WTC11 (cell line): ENCODE data around the gene GRM3. TPM values are rescaled to one million over a fixed set of nuclear protein-coding genes. Genes with fewer than 3 reads are reported as not detected.

Source experiments
- ATAC-seq: fragments of 200-7000 bp; cut with Tn5 transposase; 2 replicates; pipeline ENCODE4 v1.10.0; 2021; ENCODE audit warnings: mild to moderate bottlenecking, moderate library complexity
- CTCF ChIA-PET: fragments of 300-600 bp; sonication (Branson Sonifier 250); formaldehyde crosslinking; loops from one replicate; lab custom pipeline; 2021; ENCODE audit warnings: antibody characterized with exemption; lab: Charles Lee
- POLR2A ChIA-PET: fragments of 350-600 bp; sonication (Branson Sonifier 250); formaldehyde crosslinking; loops from one replicate; lab custom pipeline; 2021; ENCODE audit warnings: antibody characterized with exemption; lab: Charles Lee
- DNase-seq: peaks from one replicate; pipeline ENCODE4 v3.0.0; 2021; ENCODE audit warnings: low spot score
- H3K27ac Mint-ChIP-seq: 2 replicates; pipeline ENCODE4 v1.8.0; 2021; ENCODE audit warnings: mixed read lengths
- H3K27me3 Mint-ChIP-seq: 2 replicates; pipeline ENCODE4 v1.8.0; 2021; ENCODE audit warnings: low read depth, mild to moderate bottlenecking, moderate library complexity, mixed read lengths
- H3K36me3 Mint-ChIP-seq: 2 replicates; pipeline ENCODE4 v1.8.0; 2021; ENCODE audit warnings: mixed read lengths
- H3K4me1 Mint-ChIP-seq: 2 replicates; pipeline ENCODE4 v1.8.0; 2022; ENCODE audit warnings: mixed read lengths
- H3K4me3 Mint-ChIP-seq: 2 replicates; pipeline ENCODE4 v1.8.0; 2021; ENCODE audit warnings: mild to moderate bottlenecking, moderate library complexity, mixed read lengths
- H3K9me3 Mint-ChIP-seq: 2 replicates; pipeline ENCODE4 v1.8.0; 2021; ENCODE audit warnings: mixed read lengths
- AFF4 ChIP-seq: sonication (generic); formaldehyde crosslinking; IDR thresholded peaks from 2 replicates; pipeline ENCODE4 v1.8.1; 2023; ENCODE audit warnings: mild to moderate bottlenecking, missing genetic modification reagents, borderline replicate concordance
- AR ChIP-seq: fragments of 250-450 bp; sonication (Bioruptor Pico); IDR thresholded peaks from 2 replicates; pipeline ENCODE4 v1.9.0; 2021; ENCODE audit warnings: mild to moderate bottlenecking
- CDX4 ChIP-seq: fragments of 250-450 bp; sonication (Bioruptor Pico); IDR thresholded peaks from 2 replicates; pipeline ENCODE4 v1.9.0; 2021; ENCODE audit warnings: moderate library complexity, mild to moderate bottlenecking, inconsistent platforms, borderline replicate concordance
- E2F5 ChIP-seq: sonication (generic); formaldehyde crosslinking; IDR thresholded peaks from 2 replicates; pipeline ENCODE4 v1.8.1; 2022; ENCODE audit warnings: mild to moderate bottlenecking, moderate library complexity, missing genetic modification reagents
- FOXK1 ChIP-seq: sonication (generic); formaldehyde crosslinking; IDR thresholded peaks from 2 replicates; pipeline ENCODE4 v1.8.0; 2022; ENCODE audit warnings: mild to moderate bottlenecking, moderate library complexity, missing genetic modification reagents
- FOXP4 ChIP-seq: sonication (generic); formaldehyde crosslinking; IDR thresholded peaks from 2 replicates; pipeline ENCODE4 v1.8.0; 2022; ENCODE audit warnings: mild to moderate bottlenecking, missing genetic modification reagents
- KAT7 ChIP-seq: sonication (generic); formaldehyde crosslinking; IDR thresholded peaks from 2 replicates; pipeline ENCODE4 v1.8.1; 2023; ENCODE audit warnings: missing genetic modification reagents, mild to moderate bottlenecking, borderline replicate concordance
- NFYB ChIP-seq: sonication (generic); formaldehyde crosslinking; conservative IDR thresholded peaks from 2 replicates; pipeline ENCODE4 v1.8.0; 2022; ENCODE audit warnings: low read depth, missing genetic modification reagents
- NR2C2 ChIP-seq: sonication (generic); formaldehyde crosslinking; IDR thresholded peaks from 2 replicates; pipeline ENCODE4 v1.8.0; 2022; ENCODE audit warnings: mild to moderate bottlenecking, missing genetic modification reagents
- PRDM15 ChIP-seq: sonication (generic); formaldehyde crosslinking; IDR thresholded peaks from 2 replicates; pipeline ENCODE4 v1.8.0; 2022; ENCODE audit warnings: missing genetic modification reagents
- PREB ChIP-seq: sonication (generic); formaldehyde crosslinking; IDR thresholded peaks from 2 replicates; pipeline ENCODE4 v1.8.1; 2022; ENCODE audit warnings: mild to moderate bottlenecking, missing genetic modification reagents, moderate library complexity, borderline replicate concordance
- SP1 ChIP-seq: sonication (generic); formaldehyde crosslinking; conservative IDR thresholded peaks from 2 replicates; pipeline ENCODE4 v1.8.1; 2022; ENCODE audit warnings: missing genetic modification reagents
- TEAD1 ChIP-seq: sonication (generic); formaldehyde crosslinking; IDR thresholded peaks from 2 replicates; pipeline ENCODE4 v1.8.0; 2022; ENCODE audit warnings: mild to moderate bottlenecking, missing genetic modification reagents
- USF1 ChIP-seq: sonication (generic); formaldehyde crosslinking; IDR thresholded peaks from 2 replicates; pipeline ENCODE4 v1.8.0; 2022; ENCODE audit warnings: mild to moderate bottlenecking, missing genetic modification reagents
- ZNF219 ChIP-seq: sonication (generic); formaldehyde crosslinking; IDR thresholded peaks from 2 replicates; pipeline ENCODE4 v1.8.0; 2023; ENCODE audit warnings: missing genetic modification reagents, mild to moderate bottlenecking, borderline replicate concordance
- ZNF512 ChIP-seq: sonication (generic); formaldehyde crosslinking; IDR thresholded peaks from 2 replicates; pipeline ENCODE4 v1.8.1; 2022; ENCODE audit warnings: missing genetic modification reagents, borderline replicate concordance
- total RNA-seq: library from RNA; stranded (reverse); gene quantifications from 3 replicates; pipeline ENCODE4 v1.2.3, GENCODE V29; 2021

Gene GRM3
- total RNA-seq, 1 experiment from 2014 or later: 0.94 TPM

- CTCF ChIA-PET: interaction anchor here (0.6 to 1.2 kb wide), 2 partner anchors 92 to 145 kb away, joined by 3 read pairs; no protein-coding TSS in a partner anchor
- TF ChIP-seq AFF4 (CRISPR knock-in tag) (no peak), E2F5 (CRISPR knock-in tag) (no peak), NR2C2 (CRISPR knock-in tag) (no peak), KAT7 (CRISPR knock-in tag) (no peak), FOXP4 (CRISPR knock-in tag) (peak; percentile 83; the same call in 1 of the 2 replicates), NFYB (CRISPR knock-in tag) (no peak), FOXK1 (CRISPR knock-in tag) (peak; percentile 64; the same call in 1 of the 2 replicates), PRDM15 (CRISPR knock-in tag) (no peak), PREB (CRISPR knock-in tag) (no peak), TEAD1 (CRISPR knock-in tag) (peak; percentile 57; the same call in 1 of the 2 replicates)
- no peak overlapping the region for H3K4me3 Mint-ChIP-seq
- H3K27me3 Mint-ChIP-seq: no peaks in the 10 kb centered on the region
- H3K4me1 Mint-ChIP-seq: peaks cover 48% of the 10 kb centered on the region
- H3K27ac Mint-ChIP-seq: 0 out of 2 replicates have a peak overlapping the region, but pooled peaks have one; percentile 34
- DNase-seq (no peak), ATAC-seq (peak; percentile 84)
- POLR2A ChIA-PET: no interaction called here
- H3K36me3 Mint-ChIP-seq: no peaks in the 10 kb centered on the region
- no peaks in the 10 kb centered on the region for H3K9me3 Mint-ChIP-seq
Measured at GRCh38 chr7:86760236-86760635, 116.5 kb downstream of the GRM3 start.

- Mint-ChIP-seq H3K27me3 (no peaks in the 10 kb centered on the region), H3K4me1 (peaks cover 48% of the 10 kb centered on the region), H3K27ac (peak overlapping the region; percentile 81; the same call in 1 of the 2 replicates), H3K4me3 (no peak overlapping the region), H3K9me3 (no peaks in the 10 kb centered on the region), H3K36me3 (no peaks in the 10 kb centered on the region)
- ChIA-PET POLR2A (no interaction called here), CTCF (no interaction called here)
- DNase-seq (no peak), ATAC-seq (peak; percentile 70)
- TF ChIP-seq SP1 (no peak), ZNF512 (no peak), USF1 (CRISPR knock-in tag) (no peak), AR (CRISPR knock-in tag) (no peak), CDX4 (CRISPR knock-in tag) (no peak), ZNF219 (CRISPR knock-in tag) (no peak)
Measured at GRCh38 chr7:86762129-86762528, 118.4 kb downstream of the GRM3 start.
